DND-41 (cell line): ENCODE data around the gene MAPRE2.

Experiments
- CTCF ChIP-seq: IDR thresholded peaks from 2 replicates; pipeline ENCODE4 v1.5.1; 2012; ENCODE audit warnings: borderline replicate concordance, low read length, moderate library complexity, mild to moderate bottlenecking; ENCODE audit not compliant: poor library complexity, severe bottlenecking; ENCODE audit errors: extremely low read depth
- EZH2 ChIP-seq: IDR thresholded peaks from 3 replicates; pipeline ENCODE4 v1.6.1; 2012; ENCODE audit warnings: borderline replicate concordance, low read depth, mild to moderate bottlenecking, moderate library complexity, low read length, inconsistent platforms; ENCODE audit not compliant: severe bottlenecking

GRCh38 chr18:35042389-35043071 is 1.3 kb downstream of the MAPRE2 start:
- TF ChIP-seq CTCF (no peak), EZH2 (no peak)
